Upper lobe of right lung (tissue), 1 donor: Measurements from ENCODE around the gene SFXN4. TPM values are rescaled to one million over a fixed set of nuclear protein-coding genes. Genes with fewer than 3 reads are reported as not detected.

ENCODE experiments used
- ATAC-seq: fragments of 200-7000 bp; cut with Tn5 transposase; one replicate; pipeline ENCODE4 v1.9.1; 2020; ENCODE audit warnings: mild to moderate bottlenecking, moderate library complexity
- DNase-seq: peaks from one replicate; pipeline ENCODE4 v3.0.0-alpha.2; 2020
- H3K27ac ChIP-seq: fragments of 200-600 bp; one replicate; pipeline ENCODE4 v1.8.0; 2022
- H3K27me3 ChIP-seq: fragments of 200-600 bp; one replicate; pipeline ENCODE4 v1.8.0; 2022; ENCODE audit warnings: mild to moderate bottlenecking
- H3K36me3 ChIP-seq: fragments of 200-600 bp; one replicate; pipeline ENCODE4 v1.8.0; 2022
- H3K4me1 ChIP-seq: fragments of 200-600 bp; one replicate; pipeline ENCODE4 v1.8.0; 2022
- H3K4me3 ChIP-seq: fragments of 200-600 bp; one replicate; pipeline ENCODE4 v1.8.0; 2022; ENCODE audit warnings: mild to moderate bottlenecking
- H3K9me3 ChIP-seq: fragments of 200-600 bp; one replicate; pipeline ENCODE4 v1.8.0; 2022
- intact Hi-C: fragments of 100-400 bp; cut with DNase I; formaldehyde crosslinking; loops from one replicate; pipeline ENCODE4 v1.11.0; 2022
- total RNA-seq: library from RNA; stranded (reverse); fragmentation: NEBNext Ultra II Directional; extraction: Animal tissue kit (Norgen Biotek cat#: 25700); gene quantifications from one replicate; pipeline ENCODE4 v1.2.1, GENCODE V29; 2021
- TF ChIP-seq, protein P1 (sequence below): fragments of 200-600 bp; IDR thresholded peaks from one replicate; pipeline ENCODE4 v1.8.0; 2022; ENCODE audit warnings: antibody characterized with exemption
- donor health status: DM: no; HTN: yes; CAD: no; lungs with severe emphysema.

SFXN4 gene
- total RNA-seq, 1 donor from 2014 or later, result 20.8 TPM

DNA sequence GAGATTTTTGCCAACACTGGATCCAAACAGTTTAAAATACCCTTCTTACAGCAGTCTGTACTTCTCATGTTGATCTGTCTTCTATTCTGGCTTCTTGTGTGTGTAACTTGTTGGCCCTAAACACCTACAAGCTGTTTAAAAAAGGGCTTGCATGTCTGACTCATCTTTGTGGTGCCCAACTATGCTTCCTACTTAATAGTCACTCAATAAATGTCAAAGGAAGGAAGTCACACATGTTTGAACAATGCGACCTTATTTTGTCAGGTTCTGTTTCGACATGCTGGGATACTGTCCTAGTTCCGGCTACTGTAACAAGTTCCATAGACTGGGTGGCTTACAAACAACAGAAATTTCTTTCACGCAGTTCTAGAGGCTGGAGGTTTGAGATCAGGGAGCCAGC, 32.4 kb upstream of the SFXN4 start:
- intact Hi-C loops, result loop anchor here (10.0 kb wide), 1 partner anchor 347 kb away; the partner anchor contains the start of gene RGS10
- DNase-seq (no peak), ATAC-seq (peak; percentile 48)
- Histone ChIP-seq H3K27ac (no peak overlapping the region), H3K36me3 (no peaks in the 10 kb centered on the region), H3K9me3 (no peaks in the 10 kb centered on the region), H3K27me3 (no peaks in the 10 kb centered on the region), H3K4me3 (no peak overlapping the region), H3K4me1 (peaks cover 6% of the 10 kb centered on the region)
- TF ChIP-seq, protein P1, sequence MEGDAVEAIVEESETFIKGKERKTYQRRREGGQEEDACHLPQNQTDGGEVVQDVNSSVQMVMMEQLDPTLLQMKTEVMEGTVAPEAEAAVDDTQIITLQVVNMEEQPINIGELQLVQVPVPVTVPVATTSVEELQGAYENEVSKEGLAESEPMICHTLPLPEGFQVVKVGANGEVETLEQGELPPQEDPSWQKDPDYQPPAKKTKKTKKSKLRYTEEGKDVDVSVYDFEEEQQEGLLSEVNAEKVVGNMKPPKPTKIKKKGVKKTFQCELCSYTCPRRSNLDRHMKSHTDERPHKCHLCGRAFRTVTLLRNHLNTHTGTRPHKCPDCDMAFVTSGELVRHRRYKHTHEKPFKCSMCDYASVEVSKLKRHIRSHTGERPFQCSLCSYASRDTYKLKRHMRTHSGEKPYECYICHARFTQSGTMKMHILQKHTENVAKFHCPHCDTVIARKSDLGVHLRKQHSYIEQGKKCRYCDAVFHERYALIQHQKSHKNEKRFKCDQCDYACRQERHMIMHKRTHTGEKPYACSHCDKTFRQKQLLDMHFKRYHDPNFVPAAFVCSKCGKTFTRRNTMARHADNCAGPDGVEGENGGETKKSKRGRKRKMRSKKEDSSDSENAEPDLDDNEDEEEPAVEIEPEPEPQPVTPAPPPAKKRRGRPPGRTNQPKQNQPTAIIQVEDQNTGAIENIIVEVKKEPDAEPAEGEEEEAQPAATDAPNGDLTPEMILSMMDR, result no peak

DNA sequence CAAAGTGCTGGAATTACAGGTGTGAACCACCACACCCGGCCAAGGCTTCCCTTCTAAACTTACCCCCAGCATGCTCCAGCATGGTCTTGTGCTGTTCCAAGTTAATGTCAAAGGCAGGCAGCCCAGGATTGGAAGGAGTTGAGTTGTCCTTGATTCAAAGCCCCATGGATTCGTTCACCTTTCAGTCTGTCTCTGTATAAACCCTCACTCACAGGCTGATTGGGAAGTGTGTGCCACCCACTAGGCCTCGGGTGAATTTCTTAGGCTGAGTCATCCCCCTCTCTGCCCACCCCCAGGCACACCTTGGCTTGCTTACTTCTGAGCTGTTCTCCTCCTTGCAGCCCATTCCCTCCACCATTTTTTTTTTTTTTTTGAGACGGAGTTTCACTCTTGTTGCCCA, 26.4 kb upstream of the SFXN4 start:
- no peak overlapping the region for H3K4me3 ChIP-seq
- ATAC-seq (no peak), DNase-seq (no peak)
- no peaks in the 10 kb centered on the region for H3K4me1 ChIP-seq
- H3K36me3 ChIP-seq, result no peaks in the 10 kb centered on the region
- TF ChIP-seq, protein P1, result no peak
- no peak overlapping the region for H3K27ac ChIP-seq
- intact Hi-C loops, result loop anchor here (10.0 kb wide), 1 partner anchor 353 kb away; the partner anchor contains the start of gene RGS10
- no peaks in the 10 kb centered on the region for H3K27me3 ChIP-seq
- H3K9me3 ChIP-seq, result no peaks in the 10 kb centered on the region

DNA sequence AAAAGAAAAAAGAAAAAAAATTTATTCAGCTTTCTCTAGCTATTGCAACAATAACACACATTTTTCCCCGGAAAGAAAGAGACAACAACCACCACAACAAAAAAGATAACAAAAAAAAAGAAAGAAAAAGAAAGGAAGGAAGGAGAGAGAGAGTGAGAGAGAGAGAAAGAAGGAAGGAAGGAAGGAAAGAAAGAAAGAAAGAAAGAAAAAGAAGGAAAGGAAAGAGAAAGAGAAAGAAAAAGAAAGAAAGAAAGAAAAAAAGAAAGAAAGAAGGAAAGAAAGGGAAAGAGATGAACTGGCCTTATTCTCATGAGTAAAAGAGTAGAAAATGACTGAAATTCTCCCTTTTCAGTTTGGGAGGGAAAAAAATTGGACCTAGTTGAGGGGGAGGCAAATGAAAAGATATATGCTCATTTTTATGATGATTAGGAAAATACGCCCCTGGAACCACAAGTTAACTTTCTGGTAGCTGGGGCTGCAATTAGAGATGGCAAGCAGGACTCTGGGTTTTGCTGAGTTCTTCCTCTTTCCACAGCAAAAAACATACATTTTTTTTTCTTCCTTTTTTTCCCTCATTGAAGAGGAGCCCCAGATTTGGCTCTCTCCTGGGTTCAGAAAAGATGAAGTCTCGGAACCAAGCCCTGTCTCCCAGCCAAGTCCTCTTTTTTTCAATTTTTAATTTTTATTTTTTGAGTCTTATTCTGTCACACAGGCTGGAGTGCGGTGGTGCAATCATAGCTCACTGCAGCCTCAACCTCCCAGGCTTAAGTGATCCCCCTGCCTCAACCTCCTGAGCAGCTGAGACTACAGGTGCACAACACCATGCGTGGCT, 25.7 kb upstream of the SFXN4 start:
- no peak overlapping the region for H3K4me3 ChIP-seq
- H3K9me3 ChIP-seq, result no peaks in the 10 kb centered on the region
- intact Hi-C loops, result loop anchor here (10.0 kb wide), 1 partner anchor 354 kb away; the partner anchor contains the start of gene RGS10
- TF ChIP-seq, protein P1, result no peak
- DNase-seq, result no peak
- no peak for ATAC-seq
- no peaks in the 10 kb centered on the region for H3K36me3 ChIP-seq
- H3K4me1 ChIP-seq, result no peaks in the 10 kb centered on the region
- no peaks in the 10 kb centered on the region for H3K27me3 ChIP-seq
- no peak overlapping the region for H3K27ac ChIP-seq

DNA sequence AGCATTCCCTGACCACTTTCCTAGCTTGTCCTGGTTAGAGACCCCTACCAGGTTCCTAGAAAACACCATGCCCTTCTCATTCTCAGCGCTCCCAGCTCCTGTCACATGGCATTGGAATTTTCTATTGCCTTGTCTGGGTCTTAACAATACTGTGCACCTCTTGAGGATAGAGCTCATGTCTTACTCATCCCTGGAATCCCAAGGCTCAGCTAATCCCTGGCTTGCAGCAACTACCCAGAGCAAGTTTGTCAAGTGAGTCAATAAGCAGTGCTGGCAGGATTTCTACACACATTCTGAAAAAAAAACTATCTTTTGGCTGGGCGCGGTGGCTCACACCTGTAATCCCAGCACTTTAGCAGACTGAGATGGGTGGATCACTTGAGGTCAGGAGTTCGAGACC, 24.8 kb upstream of the SFXN4 start:
- H3K4me3 ChIP-seq, result no peak overlapping the region
- H3K9me3 ChIP-seq, result no peaks in the 10 kb centered on the region
- no peaks in the 10 kb centered on the region for H3K36me3 ChIP-seq
- H3K27me3 ChIP-seq, result no peaks in the 10 kb centered on the region
- intact Hi-C loops, result loop anchor here (10.0 kb wide), 1 partner anchor 354 kb away; the partner anchor contains the start of gene RGS10
- TF ChIP-seq, protein P1, result no peak
- DNase-seq (no peak), ATAC-seq (no peak)
- no peaks in the 10 kb centered on the region for H3K4me1 ChIP-seq
- no peak overlapping the region for H3K27ac ChIP-seq

DNA sequence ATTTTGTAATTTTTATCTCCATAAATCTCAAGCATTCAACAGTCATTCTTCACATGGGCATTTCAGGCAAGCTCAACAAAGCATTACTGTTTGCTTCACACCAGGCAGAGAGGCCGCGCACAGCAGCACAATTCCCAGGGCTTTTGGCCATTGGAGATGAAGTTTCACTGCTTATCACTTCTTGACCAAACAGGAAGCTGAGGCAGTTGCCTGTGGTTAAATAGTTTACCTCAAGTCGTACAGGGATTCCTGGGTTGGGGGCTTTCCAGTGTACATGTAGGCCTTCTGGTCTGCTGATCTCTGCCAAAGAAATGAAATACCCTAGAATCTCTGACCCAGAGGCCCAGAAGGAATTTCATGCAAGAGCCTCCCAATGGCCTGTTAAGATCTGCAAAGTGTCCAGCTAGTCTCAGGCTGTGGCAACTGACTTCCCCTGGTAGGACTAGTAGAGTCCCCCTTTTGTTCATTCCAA, 24.3 kb upstream of the SFXN4 start:
- DNase-seq (no peak), ATAC-seq (no peak)
- no peak overlapping the region for H3K27ac ChIP-seq

More for the DNA sequence above, 24.3 kb upstream of the SFXN4 start:
- no peaks in the 10 kb centered on the region for H3K9me3 ChIP-seq
- TF ChIP-seq, protein P1, result no peak
- no peaks in the 10 kb centered on the region for H3K4me1 ChIP-seq
- no peaks in the 10 kb centered on the region for H3K27me3 ChIP-seq
- H3K4me3 ChIP-seq, result no peak overlapping the region
- intact Hi-C loops, result loop anchor here (10.0 kb wide), 1 partner anchor 355 kb away; the partner anchor contains the start of gene RGS10
- no peaks in the 10 kb centered on the region for H3K36me3 ChIP-seq
